ENCODE results near the gene CTDSP2.
"Not testable (repeated sequence)": the region's sequence is repeated elsewhere in the genome, so short reads cannot be mapped to it uniquely, and the experiment has no call there.

The CTDSP2 gene

DNA sequence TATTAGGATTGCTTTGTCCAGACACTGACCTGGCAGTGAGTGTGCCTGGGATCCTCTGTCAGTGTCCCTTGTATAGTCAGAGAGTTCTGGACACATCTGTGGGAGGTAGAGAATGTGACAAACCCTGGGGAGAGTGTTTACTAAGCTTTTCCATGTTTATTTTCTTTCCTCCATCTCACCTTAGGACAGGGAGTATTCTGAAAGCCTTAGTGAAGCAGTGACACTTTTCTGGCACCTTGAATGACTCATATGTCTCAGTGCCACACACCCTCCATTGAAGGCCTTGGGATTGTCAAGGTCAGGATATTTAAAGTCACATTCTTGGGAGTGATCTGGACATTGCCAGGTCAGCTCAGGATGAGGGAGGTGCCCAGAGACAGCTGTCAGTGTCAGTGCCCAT lies 34.9 kb upstream of the CTDSP2 start:
- no peak for DNase-seq (ENCODE audit: low read depth in 2 of 3, low spot score in 2 of 3)

DNA sequence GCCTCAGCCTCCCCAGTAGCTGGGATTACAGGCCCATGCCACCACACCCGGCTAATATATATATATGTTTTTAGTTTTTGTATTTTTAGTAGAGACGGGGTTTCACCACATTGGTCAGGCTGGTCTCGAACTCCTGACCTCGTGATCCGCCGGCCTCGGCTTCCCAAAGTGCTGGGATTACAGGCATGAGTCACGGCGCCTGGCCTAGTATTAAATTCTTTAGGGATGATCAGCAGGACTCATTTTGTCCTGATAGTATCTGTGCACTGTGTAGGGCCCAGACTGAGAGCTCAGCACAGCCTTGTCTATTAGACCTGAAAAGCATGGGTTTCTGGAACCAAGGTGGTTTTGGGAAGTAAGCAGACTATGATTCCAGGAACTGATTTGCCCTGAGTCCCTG lies 34.5 kb upstream of the CTDSP2 start:
- not testable (repeated sequence) for DNase-seq (ENCODE audit: low read depth in 2 of 3, low spot score in 2 of 3)

DNA sequence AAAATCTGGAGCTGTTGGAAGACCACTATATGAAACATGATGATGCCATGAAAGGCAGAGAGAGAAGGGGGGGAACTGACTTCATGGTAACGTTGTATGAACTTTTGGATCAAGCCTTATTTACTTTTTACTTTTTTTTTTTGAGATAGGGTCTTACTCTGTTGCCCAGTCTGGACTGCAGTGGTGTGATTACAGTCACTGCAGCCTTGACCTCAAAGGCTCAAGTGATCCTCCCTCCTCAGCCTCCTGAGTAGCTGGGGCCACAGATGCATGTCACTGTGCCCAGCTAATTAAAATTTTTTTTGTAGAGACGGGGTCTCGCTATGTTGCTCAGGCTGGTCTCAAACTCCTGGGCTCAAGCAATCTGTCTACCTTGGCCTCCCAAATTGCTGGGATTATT lies 31.3 kb upstream of the CTDSP2 start:
- DNase-seq (ENCODE audit: low read depth in 2 of 3, low spot score in 2 of 3) = no peak

DNA sequence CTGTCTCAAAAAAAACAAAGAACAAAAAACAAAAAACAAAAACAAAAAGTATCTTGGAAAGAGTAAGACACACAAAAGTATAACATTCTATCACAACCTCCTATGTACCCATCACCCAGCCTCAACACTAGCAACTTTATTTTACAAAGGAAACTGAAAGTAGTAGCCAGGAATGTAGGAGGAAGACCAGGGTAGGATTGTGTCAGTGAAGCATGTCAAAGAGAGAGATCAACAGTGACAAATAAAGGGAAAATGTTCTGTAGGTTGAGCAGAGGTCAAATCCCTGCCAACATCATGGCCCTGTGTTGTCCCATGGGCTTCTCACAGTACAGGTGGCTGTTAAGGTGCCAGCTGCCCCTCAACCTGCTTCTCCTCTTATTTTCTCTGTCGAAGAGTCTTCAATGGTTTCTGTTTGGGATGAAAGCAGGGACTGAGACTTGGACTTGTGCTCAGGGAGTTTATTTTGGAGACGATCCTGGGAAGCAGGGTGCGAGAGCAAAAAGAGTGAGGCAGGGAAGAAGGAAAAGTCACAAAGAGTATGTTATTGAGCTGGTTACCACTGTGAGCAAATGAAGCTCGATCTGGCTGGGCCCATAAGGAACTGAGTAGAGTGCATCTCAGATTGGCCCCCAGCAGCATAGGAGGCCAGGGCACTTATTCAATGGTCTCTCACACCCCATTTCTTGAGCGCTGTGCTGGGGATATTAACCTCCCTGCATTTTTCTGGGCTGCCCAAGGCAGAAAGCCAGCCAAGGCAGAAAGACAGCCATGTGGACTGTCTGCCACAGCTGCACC lies 29.4 kb upstream of the CTDSP2 start:
- DNase-seq (ENCODE audit: low read depth in 2 of 3, low spot score in 2 of 3) = no peak

DNA sequence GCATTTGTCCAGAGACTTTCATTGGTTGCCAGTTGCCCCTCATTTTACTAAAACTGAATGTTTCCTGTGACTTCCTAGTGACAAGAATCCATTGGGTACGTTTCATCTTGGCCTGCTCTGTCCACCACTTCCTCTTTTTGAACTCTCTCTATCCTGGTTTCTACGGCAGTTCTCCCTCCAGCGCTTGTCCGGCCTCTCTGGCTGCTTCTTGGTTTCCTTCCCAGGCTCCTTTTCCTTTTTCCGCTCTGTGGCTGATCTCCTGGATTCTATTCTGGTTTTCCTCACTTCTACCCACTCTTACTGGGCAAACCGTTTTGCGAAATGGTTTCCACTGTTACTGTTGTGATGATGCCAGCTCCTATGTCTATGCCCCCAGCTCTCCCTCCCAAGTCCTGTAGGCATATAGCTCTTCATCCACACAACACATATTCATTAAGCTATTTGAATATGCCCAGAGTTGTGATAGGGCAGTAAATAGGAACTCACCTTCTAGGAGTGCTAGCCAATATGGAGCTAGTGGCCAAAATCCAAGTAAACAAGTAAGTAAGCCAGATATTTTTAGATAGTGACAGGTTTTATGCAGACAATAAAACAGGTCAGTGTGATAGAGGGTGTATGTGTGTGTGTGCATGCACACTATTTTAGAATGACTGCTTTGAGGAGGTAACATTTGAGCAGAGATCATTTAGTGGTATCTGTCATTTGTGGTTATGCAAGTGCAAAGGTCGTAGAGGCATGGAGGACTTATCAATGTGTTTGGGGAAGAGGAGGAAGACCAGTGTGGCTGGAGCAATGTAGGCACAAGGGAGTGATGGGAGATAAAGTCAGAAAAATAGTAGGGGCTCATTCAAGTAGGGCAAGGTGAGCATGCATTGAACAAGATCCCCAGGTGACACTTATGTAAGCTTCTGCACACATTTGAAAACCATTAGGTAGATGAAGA lies 27.9 kb upstream of the CTDSP2 start:
- DNase-seq (ENCODE audit: low read depth in 2 of 3, low spot score in 2 of 3) = no peak

DNA sequence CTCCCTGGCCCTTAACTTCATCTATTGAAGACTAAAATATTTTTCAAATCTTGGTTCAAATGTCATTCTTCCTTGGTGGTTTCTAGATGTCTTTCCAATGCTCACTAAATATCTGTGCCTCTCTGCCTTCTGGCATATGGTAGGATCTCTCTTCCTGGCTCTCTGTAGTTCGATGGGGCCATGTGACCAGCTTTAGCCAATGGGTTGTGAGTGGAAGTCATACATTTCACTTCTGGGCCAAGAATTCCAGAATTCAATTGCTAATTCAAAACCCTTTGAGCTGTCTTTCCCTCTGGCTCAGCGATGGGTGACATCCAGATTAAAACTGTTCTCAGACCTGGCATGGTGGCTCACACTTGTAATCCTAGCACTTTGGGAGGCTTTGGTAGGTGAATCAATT lies 25.8 kb upstream of the CTDSP2 start:
- DNase-seq (ENCODE audit: low read depth in 2 of 3, low spot score in 2 of 3) = no peak

DNA sequence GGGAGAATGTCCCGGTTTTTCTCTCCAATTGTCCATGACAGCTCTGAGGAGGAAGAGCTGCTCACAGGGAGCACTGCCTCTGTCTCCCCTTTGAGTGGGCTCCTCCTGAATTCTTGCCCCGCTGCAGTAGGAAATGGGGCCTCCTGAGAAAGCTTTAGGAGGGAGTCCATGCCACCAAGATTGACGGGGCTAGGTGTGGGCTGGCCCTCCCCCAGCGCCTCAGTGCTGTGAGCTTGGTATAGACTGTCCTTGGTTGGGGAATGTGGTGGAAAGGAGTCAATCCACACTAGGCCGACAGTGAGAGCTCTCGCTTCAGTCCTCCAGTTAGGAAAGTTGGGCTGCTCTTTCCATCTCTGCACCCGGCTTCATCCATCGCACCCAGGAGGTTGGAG lies 23.4 kb upstream of the CTDSP2 start:
- no peak for DNase-seq (ENCODE audit: low read depth in 2 of 3, low spot score in 2 of 3)

DNA sequence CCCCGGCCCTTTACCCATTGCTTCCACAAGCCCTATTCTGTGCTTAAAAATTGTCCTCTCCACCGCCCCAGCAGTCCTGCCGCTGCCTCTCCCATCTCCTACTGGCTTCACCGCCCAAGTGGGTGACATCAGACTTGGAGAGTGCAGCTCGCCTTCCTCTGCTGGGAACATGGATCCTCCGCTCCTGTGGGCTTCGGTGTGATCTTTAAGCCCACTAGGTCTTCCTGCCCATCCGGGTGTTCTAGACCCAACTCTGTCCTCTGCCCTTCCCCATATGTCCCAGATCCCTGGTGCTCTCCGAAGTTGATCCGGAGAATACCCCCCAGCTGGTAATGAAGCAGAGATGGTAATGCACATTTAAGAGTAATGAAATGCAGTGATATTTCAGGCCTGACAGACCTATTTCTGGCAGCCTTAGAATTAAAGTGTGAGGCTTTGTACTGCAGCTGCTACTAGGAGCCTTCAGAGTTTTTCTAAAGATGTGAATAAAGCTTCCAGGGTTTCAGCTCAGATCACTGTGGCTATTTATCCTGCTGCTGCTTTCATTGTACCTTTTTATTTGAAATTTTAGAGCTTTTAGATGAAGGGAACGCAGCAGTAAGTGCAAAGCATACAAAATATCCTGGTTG lies 22.9 kb upstream of the CTDSP2 start:
- DNase-seq (ENCODE audit: low read depth in 2 of 3, low spot score in 2 of 3) = no peak

DNA sequence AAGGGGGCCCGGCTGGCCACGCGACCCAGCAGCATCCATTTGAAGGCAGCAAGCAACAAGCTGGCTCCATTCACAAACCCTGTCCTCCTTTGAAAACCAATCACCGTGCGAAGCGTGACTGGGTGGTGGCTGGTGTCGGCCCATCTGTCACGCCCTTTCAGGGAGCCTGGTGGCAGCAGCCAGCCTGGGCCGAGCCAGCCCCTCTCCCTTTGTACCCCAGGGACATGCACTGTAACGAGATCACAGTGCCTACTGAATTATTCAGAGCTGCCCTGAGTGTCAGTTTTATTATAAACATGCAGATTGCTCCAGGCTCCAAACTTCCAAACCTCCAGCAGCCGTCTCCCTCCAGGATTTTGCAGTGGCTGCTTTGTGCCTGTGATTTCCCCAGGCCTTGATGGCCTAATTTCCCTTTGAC lies 22.3 kb upstream of the CTDSP2 start:
- no peak for DNase-seq (ENCODE audit: low read depth in 2 of 3, low spot score in 2 of 3)

DNA sequence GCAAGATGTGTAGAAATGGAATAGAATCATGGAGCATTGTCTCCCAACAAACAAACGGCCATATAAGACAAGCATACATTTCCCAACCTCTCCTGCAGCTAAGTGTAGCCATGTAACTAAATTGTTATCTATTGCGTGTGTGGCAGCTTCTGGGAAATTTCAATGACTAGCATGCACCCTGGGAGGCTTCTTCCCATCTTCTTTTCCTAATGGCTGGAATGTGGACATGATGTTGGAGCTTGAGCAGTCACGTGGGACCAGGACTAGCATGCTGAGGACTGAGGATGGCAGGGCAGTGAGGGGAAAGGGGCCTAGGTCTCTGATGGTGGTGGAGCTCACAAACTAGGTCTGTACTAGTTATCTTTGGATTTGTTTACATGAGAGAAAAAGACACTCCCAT lies 21.7 kb upstream of the CTDSP2 start:
- no peak for DNase-seq (ENCODE audit: low read depth in 2 of 3, low spot score in 2 of 3)

DNA sequence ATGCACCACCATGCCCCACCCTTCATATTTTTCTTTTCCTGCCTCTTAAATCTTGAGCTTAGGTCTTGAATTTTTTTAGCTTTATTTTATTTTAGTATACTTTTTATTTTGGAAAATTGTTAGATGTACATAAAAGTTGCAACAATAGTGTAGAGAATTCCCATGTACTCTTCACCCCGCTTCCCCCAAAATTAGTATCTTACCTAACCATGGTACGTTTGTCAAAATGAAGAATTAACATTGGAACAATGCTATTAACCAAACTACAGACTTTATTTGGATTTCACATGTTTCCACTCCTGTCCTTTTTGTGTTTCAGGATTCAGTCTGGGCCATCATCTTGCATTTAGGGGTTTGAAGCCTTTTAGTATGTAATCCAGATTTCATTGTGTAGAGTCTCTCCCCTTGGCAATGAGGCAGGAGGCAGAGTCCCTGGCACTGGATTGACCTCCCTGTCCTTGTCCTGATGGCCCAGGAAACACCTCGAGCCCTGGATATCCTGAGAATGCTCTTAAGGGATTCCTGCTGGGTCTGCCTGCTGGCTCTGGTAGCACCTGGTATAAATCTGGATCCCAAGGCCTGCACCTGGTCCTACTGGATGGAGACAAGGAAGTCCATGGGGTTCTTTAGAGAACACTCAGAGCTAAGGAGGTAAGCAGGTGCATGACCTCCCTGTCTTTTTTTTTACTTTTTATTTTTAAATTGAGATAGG lies 19.9 kb upstream of the CTDSP2 start:
- no peak for DNase-seq (ENCODE audit: low read depth in 2 of 3, low spot score in 2 of 3)

DNA sequence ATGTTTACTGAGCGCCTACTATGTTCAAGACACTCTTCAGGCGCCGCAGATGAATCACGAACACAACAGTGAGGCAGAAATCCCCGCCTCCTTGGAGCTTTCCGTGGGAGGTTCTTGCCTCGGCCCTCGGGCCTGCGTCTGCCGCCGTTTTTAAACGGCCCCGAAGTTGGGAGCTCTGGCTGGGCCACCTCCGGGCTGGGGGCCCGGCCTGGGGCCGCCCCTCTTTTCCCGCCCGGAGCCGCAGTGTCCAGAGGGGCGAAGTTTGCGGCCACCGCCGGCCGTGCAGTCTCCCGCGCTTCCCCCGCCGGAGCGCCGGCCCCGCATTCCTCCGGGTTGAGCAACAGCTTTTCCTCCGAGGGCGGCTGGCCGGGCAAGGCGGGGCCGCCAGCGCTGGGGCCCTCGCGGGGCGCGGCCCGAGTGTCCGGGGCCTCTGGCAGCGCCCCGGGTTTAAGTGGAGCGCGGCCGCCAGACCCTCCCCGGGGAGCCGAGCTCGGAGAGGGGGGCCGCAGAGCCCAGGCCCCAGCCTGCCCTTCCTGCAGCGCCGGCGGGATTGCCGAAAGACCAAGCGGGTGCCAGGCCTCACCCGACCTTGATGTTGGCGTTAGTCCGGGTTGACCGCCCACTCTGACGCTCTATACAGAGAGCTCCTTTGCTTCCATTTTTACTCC lies 18.7 kb upstream of the CTDSP2 start:
- DNase-seq (ENCODE audit: low read depth in 2 of 3, low spot score in 2 of 3) = no peak

DNA sequence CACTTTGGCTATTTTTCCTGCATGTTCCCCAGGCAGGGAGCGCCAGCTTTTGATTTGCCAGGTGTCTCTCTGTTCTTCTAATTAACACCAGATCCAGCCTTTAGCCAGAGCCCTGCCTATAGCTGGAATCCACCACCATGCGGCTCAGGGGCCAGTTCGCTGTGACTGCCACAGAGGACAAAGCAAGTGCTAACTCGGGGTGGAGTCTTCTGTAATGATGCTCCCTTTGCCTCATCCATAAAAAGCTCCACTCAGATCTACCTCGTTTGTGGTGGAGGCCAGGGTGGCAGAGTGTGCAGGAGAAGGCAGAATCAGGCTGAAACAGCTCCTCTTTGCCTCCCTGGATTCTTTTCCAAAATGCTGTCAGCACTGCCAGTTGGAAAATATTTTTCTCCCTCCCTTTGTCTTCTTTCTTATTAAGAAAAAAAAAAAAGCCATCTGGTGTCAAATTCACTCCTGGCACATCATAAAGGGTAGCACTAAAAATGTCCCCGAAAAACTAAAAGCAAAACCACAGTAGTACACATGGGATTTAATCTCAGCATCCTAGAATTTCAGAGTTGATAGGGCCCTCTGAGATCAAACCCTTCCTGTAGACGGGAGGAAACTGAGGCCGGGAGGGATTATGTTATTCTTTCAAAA lies 18.0 kb upstream of the CTDSP2 start:
- DNase-seq (ENCODE audit: low read depth in 2 of 3, low spot score in 2 of 3) = no peak

DNA sequence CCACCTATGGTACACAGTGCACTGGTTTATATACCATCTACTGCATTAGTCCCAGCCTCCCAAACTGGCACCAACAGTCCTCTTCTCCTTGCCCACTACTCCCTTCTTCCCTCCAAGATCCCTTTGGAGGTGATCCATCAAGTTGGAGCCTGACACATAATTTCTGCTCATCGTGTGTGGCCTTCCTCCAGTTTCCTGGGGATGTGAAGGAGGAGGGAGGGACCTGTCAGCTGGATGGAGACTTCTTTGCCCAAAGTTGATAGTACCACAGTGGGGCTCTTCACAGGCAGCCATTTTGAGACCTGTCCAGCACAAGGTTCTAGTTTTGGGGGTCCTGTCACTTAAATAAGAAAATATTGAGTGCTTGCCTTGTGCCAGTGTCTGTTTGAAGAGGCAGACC lies 17.1 kb upstream of the CTDSP2 start:
- no peak for DNase-seq (ENCODE audit: low read depth in 2 of 3, low spot score in 2 of 3)

DNA sequence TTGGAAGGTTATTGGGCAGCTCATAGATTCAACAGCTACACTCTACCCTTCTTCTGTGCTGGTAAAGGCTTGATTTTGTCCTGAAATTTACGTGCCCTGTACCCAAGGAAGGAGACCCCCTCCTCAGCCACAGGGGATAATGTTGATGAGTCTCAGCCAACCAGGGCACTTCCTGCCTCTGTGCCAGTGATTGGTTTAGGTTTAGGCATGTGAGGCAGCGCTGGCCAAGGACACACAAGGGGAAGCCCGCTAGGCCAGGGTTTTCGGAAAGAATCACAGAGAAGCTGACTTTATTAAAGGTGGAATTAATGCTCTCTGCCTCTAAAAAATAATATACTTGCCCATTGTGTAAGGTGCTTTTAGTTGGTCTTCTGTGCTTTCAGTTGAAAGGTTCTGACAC lies 15.4 kb upstream of the CTDSP2 start:
- no peak for DNase-seq (ENCODE audit: low read depth in 2 of 3, low spot score in 2 of 3)

DNA sequence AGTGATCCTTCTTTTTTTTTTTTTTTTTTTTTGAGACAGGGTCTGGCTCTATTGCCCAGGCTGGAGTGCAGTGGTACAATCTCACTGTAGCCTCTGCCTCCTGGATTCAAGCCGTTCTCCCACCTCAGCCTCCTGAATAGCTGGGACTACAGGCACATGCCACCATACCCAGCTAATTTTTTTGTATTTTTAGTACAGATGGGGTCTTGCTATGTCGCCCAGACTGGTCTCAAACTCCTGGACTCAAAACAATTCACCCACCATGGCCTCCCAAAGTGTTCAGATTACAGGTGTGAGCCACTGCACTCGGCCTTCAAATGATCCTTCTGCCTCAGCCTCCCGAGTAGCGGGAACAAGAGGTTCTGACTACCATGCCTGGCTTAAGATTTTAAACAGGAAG lies 14.4 kb upstream of the CTDSP2 start:
- DNase-seq (ENCODE audit: low read depth in 2 of 3, low spot score in 2 of 3) = not testable (repeated sequence)

DNA sequence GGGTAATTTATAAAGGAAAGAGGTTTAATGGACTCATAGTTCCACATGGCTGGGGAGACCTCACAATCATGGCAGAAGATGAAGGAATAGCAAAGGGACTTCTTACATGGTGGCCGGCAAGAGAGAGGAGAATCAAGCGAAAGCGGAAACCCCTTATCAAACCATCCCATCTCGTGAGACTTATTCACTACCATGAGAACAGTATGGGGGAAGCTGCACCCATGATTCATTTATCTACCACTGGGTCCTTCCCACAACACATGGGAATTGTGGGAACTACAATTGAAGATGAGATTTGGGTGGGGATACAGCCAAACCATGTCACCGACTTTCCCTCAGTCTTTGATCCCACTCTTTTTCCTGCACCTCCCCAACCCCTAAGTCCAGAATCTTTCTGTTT lies 12.6 kb upstream of the CTDSP2 start:
- DNase-seq (ENCODE audit: low read depth in 2 of 3, low spot score in 2 of 3) = no peak

DNA sequence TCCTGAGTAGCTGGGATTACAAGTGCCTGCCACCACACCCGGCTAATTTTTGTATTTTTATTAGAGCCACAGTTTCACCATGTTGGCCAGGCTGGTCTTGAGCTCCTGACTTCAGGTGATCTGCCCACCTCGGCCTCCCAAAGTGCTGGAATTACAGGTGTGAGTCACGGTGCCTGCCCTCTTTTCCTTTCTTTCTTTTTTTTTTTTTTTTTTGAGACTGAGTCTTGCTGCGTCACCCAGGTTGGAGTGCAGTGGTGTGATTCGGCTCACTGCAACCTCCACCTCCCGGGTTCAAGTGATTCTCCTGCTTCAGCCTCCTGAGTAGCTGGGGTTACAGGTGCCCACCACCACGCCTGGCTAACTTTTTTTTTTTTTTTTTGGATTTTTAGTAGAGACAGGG lies 11.6 kb upstream of the CTDSP2 start:
- not testable (repeated sequence) for DNase-seq (ENCODE audit: low read depth in 2 of 3, low spot score in 2 of 3)

DNA sequence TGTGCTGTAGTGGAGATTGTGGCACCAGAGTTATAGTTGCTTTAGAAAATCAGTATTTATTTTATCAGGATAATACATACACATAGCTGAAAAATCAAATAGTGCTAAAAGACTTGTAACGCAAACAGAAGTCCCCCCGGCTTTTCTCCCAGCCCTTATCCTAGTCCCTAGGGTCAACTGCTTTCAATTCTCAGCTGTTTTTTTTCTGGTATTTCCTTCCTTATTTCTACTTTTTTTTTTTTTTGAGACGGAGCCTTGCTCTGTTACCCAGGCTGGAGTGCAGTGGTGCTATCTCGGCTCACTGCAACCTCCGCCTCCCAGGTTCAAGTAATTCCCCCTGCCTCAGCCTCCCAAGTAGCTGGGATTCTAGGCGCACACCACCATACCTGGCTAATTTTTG lies 8.4 kb upstream of the CTDSP2 start:
- no peak for DNase-seq (ENCODE audit: low read depth in 2 of 3, low spot score in 2 of 3)

DNA sequence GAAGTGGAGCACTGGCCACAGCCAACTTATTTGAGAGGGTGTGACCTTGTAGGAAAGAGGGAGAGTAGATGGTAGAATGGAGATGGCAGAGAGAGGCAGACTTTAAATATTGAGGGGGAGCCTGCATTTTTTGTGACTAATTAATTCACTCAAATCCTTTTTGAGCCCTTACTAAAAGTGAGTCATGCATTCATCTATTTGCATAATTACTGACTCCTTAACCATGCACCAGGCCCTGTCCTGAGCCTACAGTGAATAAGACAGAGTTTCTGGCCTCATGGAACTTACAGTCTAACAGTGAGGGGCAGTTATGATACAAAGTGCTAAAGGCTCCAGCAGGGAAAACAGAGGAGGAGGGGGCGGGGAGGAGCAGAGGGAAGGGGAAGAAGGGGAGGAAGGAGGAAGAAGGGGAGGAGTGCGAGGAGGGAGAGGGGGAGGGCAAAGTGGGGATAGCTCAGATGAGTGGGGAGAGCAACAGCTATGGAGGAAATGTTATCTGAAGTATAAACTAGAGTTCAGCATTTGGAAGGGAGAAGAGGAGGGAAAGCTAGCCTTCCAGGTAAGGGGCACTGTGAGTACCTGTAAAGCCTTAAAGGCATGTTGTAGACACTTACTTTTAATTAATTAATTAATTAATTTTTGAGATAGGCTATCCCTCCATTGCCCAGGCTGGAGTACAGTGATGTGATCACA lies 7.5 kb upstream of the CTDSP2 start:
- no peak for DNase-seq (ENCODE audit: low read depth in 2 of 3, low spot score in 2 of 3)

Measured in activated CD8-positive, alpha-beta memory T cell treated with anti-CD3 and anti-CD28 coated beads for 48 hours (primary cell).